Urothelium cell line (cell line): ENCODE data around the gene FUT6.

Experiments used
- DNase-seq: peaks from one replicate; pipeline ENCODE4 v3.0.0; 2011; ENCODE audit warnings: low spot score, mixed read lengths
- FAIRE-seq: peaks from 2 replicates; lab custom pipeline; 2011; peaks lifted over from hg19 to GRCh38; lab: Jason Lieb, UNC

The FUT6 gene

GRCh38 chr19:5828661-5829566, 10.6 kb downstream of the FUT6 start:
- DNase-seq (peak; percentile 39), FAIRE-seq (no peak)

- DNase-seq (peak; percentile 97), FAIRE-seq (peak; percentile 98)
These were observed 11.4 kb downstream of the FUT6 start for GRCh38 chr19:5827891-5828660.

- DNase-seq: no peak
- FAIRE-seq: no peak
These were observed 12.1 kb downstream of the FUT6 start for GRCh38 chr19:5827342-5827890.

GRCh38 chr19:5826531-5827341, 12.8 kb downstream of the FUT6 start:
- FAIRE-seq (no peak), DNase-seq (peak; percentile 62)

- no peak for DNase-seq
- FAIRE-seq: no peak
These were observed 14.3 kb downstream of the FUT6 start for GRCh38 chr19:5825178-5825577.

GRCh38 chr19:5824751-5825150, 14.8 kb downstream of the FUT6 start:
- no peak for DNase-seq
- FAIRE-seq: no peak

- DNase-seq: peak; percentile 41
These were observed 15.8 kb downstream of the FUT6 start for GRCh38 chr19:5823579-5824281.

GRCh38 chr19:5822181-5822844, 17.2 kb downstream of the FUT6 start:
- no peak for FAIRE-seq
- DNase-seq: no peak

More at GRCh38 chr19:5823579-5824281, 15.8 kb downstream of the FUT6 start:
- no peak for FAIRE-seq

- no peak for DNase-seq
- no peak for FAIRE-seq
These were observed 17.9 kb downstream of the FUT6 start for GRCh38 chr19:5821521-5822180.

GRCh38 chr19:5820785-5821184, 18.7 kb downstream of the FUT6 start:
- FAIRE-seq (no peak), DNase-seq (no peak)

GRCh38 chr19:5818594-5818993, 20.9 kb downstream of the FUT6 start:
- DNase-seq (no peak), FAIRE-seq (no peak)

GRCh38 chr19:5817218-5817617, 22.3 kb downstream of the FUT6 start:
- no peak for FAIRE-seq

GRCh38 chr19:5814852-5815246, 24.7 kb downstream of the FUT6 start:
- DNase-seq: no peak
- FAIRE-seq: no peak

More at GRCh38 chr19:5817218-5817617, 22.3 kb downstream of the FUT6 start:
- no peak for DNase-seq

- DNase-seq (no peak), FAIRE-seq (no peak)
These were observed 25.2 kb downstream of the FUT6 start for GRCh38 chr19:5814123-5814851.

GRCh38 chr19:5811117-5811516, 28.4 kb downstream of the FUT6 start:
- FAIRE-seq (no peak), DNase-seq (no peak)

- DNase-seq (no peak), FAIRE-seq (no peak)
These were observed 30.0 kb downstream of the FUT6 start for GRCh38 chr19:5809469-5809868.

GRCh38 chr19:5809053-5809452, 30.4 kb downstream of the FUT6 start:
- FAIRE-seq: no peak
- DNase-seq: no peak

GRCh38 chr19:5808120-5808816, 31.2 kb downstream of the FUT6 start:
- DNase-seq (no peak), FAIRE-seq (no peak)
